HL-60 (cell line): Measurements from ENCODE around the gene TMEM132A.

Source experiments
- DNase-seq, 2 experiments: peaks; one replicate each; pipeline ENCODE4 v3.0.0-alpha.2; 2010 to 2020; ENCODE audit warnings: low read depth in 1 of 2, low spot score in 1 of 2
- H3K27ac ChIP-seq: fragments of 250-450 bp; sonication (Bioruptor Pico); replicated peaks from 2 replicates; pipeline ENCODE4 v1.5.1; 2020; ENCODE audit warnings: mild to moderate bottlenecking, moderate library complexity
- H3K27me3 ChIP-seq: fragments of 250-450 bp; sonication (Bioruptor Pico); 2 replicates; pipeline ENCODE4 v1.5.1; 2021; ENCODE audit warnings: mild to moderate bottlenecking, moderate library complexity; ENCODE audit not compliant: insufficient read depth, poor library complexity, severe bottlenecking
- H3K4me3 ChIP-seq: replicated peaks from 2 replicates; pipeline ENCODE4 v1.5.1; 2011; ENCODE audit warnings: mild to moderate bottlenecking, control low read depth, low read length; ENCODE audit not compliant: insufficient read depth
- GABPA ChIP-seq: IDR thresholded peaks from 2 replicates; pipeline ENCODE4 v1.6.1; 2012; ENCODE audit warnings: low read depth
- POLR2AphosphoS5 ChIP-seq: IDR thresholded peaks from 2 replicates; pipeline ENCODE4 v1.6.1; 2012; ENCODE audit warnings: low read depth
- SPI1 ChIP-seq: IDR thresholded peaks from 2 replicates; pipeline ENCODE4 v1.6.1; 2012; ENCODE audit warnings: low read depth, mild to moderate bottlenecking, borderline replicate concordance
- TF ChIP-seq, protein P1 (sequence below): IDR thresholded peaks from 2 replicates; pipeline ENCODE4 v1.6.1; 2012; ENCODE audit warnings: low read depth; ENCODE audit not compliant: insufficient replicate concordance
- TF ChIP-seq, protein P2 (sequence below): IDR thresholded peaks from one replicate; pipeline ENCODE4 v1.5.1; 2011; ENCODE audit warnings: low read length, control low read depth, inconsistent platforms; ENCODE audit not compliant: insufficient read depth

The TMEM132A gene

DNA sequence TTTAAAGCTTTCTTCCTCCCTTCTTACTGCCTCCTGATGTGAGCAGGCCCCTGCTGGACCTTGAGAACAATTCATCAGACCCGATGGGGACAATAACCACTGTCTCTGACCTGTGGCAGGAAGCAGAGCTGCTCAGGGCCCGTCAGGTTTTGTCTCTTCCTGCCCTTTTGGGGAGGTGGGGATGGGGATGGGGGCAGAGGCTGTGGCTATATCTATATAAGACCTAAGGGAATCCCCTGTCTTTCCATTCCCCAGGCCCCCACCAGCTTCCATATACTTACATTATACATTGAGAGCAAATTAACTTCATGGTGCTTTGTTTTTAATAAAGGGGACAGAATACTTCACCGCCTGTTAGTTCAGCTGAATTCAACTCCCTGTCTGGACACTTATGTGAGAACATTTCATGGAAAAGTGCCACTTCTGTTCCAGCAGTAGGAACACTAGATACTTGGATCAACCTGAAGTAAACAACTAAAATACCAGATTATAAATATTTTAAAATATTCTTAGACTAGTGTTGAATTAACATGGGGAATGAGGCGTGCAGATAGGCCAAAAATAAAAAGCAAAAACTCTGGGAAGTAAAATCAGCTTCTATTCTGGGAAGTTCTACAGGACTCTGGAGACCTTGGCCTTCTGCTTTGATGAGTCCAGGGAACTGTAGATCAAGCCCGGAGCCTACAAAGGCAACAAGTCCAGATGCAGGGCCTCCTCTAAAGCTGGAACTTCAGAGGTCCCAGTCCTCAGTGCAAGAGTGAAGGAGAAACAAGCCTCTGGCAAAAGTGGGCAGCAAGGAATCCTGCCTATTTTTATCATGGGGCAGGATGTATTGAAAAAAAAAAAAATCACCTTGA lies 45.8 kb upstream of the TMEM132A start:
- DNase-seq, result no peak
- Histone ChIP-seq H3K27ac (no peak overlapping the region), H3K4me3 (no peak overlapping the region), H3K27me3 (no peaks in the 10 kb centered on the region)
- TF ChIP-seq, protein P1, sequence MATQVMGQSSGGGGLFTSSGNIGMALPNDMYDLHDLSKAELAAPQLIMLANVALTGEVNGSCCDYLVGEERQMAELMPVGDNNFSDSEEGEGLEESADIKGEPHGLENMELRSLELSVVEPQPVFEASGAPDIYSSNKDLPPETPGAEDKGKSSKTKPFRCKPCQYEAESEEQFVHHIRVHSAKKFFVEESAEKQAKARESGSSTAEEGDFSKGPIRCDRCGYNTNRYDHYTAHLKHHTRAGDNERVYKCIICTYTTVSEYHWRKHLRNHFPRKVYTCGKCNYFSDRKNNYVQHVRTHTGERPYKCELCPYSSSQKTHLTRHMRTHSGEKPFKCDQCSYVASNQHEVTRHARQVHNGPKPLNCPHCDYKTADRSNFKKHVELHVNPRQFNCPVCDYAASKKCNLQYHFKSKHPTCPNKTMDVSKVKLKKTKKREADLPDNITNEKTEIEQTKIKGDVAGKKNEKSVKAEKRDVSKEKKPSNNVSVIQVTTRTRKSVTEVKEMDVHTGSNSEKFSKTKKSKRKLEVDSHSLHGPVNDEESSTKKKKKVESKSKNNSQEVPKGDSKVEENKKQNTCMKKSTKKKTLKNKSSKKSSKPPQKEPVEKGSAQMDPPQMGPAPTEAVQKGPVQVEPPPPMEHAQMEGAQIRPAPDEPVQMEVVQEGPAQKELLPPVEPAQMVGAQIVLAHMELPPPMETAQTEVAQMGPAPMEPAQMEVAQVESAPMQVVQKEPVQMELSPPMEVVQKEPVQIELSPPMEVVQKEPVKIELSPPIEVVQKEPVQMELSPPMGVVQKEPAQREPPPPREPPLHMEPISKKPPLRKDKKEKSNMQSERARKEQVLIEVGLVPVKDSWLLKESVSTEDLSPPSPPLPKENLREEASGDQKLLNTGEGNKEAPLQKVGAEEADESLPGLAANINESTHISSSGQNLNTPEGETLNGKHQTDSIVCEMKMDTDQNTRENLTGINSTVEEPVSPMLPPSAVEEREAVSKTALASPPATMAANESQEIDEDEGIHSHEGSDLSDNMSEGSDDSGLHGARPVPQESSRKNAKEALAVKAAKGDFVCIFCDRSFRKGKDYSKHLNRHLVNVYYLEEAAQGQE, result no peak
- no peak for TF ChIP-seq POLR2AphosphoS5
- TF ChIP-seq SPI1, result no peak
- TF ChIP-seq GABPA, result no peak
- TF ChIP-seq, protein P2, sequence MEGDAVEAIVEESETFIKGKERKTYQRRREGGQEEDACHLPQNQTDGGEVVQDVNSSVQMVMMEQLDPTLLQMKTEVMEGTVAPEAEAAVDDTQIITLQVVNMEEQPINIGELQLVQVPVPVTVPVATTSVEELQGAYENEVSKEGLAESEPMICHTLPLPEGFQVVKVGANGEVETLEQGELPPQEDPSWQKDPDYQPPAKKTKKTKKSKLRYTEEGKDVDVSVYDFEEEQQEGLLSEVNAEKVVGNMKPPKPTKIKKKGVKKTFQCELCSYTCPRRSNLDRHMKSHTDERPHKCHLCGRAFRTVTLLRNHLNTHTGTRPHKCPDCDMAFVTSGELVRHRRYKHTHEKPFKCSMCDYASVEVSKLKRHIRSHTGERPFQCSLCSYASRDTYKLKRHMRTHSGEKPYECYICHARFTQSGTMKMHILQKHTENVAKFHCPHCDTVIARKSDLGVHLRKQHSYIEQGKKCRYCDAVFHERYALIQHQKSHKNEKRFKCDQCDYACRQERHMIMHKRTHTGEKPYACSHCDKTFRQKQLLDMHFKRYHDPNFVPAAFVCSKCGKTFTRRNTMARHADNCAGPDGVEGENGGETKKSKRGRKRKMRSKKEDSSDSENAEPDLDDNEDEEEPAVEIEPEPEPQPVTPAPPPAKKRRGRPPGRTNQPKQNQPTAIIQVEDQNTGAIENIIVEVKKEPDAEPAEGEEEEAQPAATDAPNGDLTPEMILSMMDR, result no peak

DNA sequence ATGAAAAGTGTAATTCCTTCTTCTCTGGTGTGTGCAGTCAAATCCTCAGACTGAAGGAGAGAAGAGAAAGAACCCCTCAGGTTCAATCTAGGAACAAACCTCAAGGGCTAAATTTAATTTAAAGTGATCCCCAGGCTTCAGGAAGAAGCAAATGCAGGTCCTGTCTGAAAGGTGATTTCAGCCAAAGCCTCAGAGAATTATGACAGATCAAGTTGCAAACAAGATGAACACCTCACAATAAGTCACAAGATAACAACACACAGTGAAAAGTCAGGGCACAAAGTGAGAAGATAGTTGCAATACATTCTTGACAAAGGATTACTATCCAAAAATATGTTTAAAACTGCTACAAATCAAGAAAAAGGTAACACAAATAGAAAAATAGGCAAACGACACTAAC lies 45.2 kb upstream of the TMEM132A start:
- DNase-seq, result no peak
- Histone ChIP-seq H3K27me3 (no peaks in the 10 kb centered on the region), H3K4me3 (no peak overlapping the region), H3K27ac (no peak overlapping the region)
- TF ChIP-seq, protein P1, result no peak
- TF ChIP-seq SPI1, result no peak
- TF ChIP-seq POLR2AphosphoS5, result no peak
- TF ChIP-seq, protein P2, result no peak
- TF ChIP-seq GABPA, result no peak

DNA sequence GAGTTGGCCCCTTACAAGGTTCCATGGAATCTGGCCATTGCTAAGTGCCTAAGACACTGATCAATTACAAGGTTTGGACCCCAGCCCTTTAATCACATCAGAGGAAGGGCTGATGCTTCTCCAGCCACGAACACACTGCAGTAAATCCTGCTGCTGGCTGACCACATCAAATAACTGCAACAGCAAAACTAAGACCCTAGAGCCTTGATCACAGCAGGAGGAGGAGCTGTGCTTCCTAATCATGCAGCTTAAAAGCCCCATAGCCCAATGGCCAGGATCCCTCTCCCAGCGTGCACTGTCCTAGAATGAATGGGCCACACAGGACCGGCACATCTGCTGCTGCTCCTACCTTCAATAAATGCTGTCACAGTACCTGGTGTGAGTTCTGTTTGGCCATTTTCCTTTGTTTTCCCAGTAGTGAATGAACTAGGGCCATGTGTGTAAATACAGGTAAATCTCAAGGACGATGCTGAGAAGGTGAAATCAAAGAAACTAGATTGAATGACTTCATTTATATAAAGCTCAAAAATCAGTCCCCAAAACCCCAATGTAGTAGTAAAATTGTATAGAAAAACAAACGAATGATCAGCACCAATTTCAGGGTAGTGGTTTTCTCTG lies 44.2 kb upstream of the TMEM132A start:
- no peak overlapping the region for H3K27ac ChIP-seq
- TF ChIP-seq POLR2AphosphoS5 (no peak), SPI1 (no peak), GABPA (no peak)
- TF ChIP-seq, protein P1, result no peak
- TF ChIP-seq, protein P2, result no peak
- no peaks in the 10 kb centered on the region for H3K27me3 ChIP-seq
- no peak for DNase-seq
- H3K4me3 ChIP-seq, result no peak overlapping the region
